Right hindlimb (tissue), 1 donor: ENCODE data around the gene SPC25.
"Not testable (repeated sequence)": the region's sequence is repeated elsewhere in the genome, so short reads cannot be mapped to it uniquely, and the experiment has no call there.

Experiments
- DNase-seq: peaks from one replicate; pipeline ENCODE4 v3.0.0-alpha.2; 2018

Gene SPC25

DNA sequence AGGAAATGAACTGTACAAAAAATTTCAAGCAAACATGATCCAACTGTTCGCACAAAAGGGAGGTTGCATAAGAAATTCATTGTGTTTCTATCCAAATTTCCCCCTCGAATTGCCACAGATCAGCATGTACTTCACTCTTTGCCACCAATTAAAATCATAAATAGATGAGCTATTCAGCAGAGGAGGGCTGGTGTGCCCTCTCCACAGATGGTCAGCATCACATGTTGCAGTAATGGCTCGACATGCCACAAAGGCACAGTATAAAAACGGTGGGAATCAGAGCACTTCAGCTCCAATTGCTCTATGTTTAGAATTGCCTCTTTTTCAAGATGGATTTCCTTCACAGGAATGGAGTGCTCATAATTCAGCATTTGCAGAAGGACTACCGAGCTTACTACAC is 10.8 kb upstream of the SPC25 start, which contains the start of gene G6PC2:
G6PC2 (plus strand) TSS at position 289 of the 400 bp plus-strand sequence; CDS start at position 330, 41 bp downstream.
- DNase-seq, result no peak

- no peak for DNase-seq
These were observed 7.2 kb upstream of the SPC25 start for GRCh38 chr2:168897449-168897848.

- DNase-seq, result no peak
These were observed 6.6 kb upstream of the SPC25 start for GRCh38 chr2:168896783-168897182.

- no peak for DNase-seq
These were observed 5.5 kb upstream of the SPC25 start for GRCh38 chr2:168895771-168896170.

DNA sequence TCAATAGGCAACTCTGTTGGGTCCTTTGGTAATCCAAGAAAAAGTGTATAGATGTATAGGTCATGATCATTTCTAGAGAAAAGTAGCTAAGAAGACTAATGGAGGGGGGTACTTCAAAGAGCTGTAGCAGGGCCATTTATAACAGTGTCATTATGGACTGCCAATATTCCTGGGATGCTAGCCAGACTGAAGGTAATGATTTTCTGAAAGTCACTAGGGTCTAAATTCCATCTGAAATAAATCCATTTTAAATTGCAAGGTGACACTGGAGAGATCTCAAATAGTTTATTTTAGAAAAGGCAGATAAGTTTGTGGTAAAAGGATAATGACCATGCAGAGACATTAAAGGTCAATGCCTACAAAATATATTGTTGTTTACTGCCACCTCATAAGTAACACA is 4.5 kb upstream of the SPC25 start:
- no peak for DNase-seq

DNA sequence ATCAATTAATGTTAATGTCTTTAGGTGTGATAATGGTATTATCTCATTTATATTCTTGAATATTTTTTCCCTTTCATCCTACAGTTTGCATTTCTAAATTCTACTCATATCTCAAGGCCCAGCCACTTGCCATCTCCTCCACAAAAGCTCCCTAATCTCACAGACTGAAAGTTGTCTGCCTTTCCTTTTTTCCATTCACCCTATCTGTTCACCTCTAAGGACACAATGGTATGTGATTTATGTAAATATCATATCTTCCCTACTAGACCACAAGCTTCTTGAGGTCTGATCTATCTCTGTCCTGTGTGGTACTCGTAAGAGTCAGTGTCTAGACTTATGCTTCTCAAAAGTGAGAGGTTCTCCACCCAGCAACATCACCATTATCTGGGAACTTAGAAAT is 3.9 kb upstream of the SPC25 start:
- no peak for DNase-seq

DNA sequence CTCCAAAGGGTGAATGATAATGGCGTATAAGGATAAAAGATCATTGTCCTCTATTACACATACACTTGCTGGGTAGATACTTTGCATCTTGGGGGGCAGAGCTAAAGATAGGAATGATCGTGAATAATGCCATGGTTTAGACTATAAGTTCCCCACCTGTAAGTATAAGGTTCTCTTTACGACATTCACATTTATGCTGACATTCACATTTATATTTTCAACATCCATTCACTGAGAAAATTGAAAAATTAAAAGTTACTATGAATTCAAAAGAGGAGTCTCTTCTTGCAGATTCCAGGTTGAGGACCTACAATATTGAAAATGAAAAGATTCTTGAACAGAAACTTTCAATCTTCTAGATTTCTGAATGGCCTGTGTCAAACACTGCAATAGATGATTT is 2.1 kb upstream of the SPC25 start:
- no peak for DNase-seq

GRCh38 chr2:168889635-168890005 is 610 bp downstream of the SPC25 start:
- DNase-seq, result no peak

DNA sequence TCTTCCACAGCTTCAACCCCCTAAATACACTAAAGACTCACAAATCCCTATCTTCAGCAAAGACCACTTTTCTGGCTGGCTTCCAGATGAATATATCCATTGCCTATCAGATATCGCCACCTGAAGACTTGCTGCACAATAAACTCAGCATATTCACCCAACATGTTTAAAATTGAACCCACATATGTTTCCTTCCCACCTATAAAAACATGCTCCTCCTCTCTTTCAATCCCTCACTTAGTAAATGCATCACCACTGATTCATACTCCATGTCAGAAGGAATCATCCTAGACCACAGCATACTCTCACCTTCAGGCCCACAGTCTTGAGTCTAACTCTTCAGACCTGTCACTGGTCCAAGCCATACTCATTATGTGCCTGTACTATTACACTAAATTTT is 5.3 kb downstream of the SPC25 start:
- DNase-seq, result no peak

- not testable (repeated sequence) for DNase-seq
These were observed 8.1 kb downstream of the SPC25 start for GRCh38 chr2:168882163-168882562.

DNA sequence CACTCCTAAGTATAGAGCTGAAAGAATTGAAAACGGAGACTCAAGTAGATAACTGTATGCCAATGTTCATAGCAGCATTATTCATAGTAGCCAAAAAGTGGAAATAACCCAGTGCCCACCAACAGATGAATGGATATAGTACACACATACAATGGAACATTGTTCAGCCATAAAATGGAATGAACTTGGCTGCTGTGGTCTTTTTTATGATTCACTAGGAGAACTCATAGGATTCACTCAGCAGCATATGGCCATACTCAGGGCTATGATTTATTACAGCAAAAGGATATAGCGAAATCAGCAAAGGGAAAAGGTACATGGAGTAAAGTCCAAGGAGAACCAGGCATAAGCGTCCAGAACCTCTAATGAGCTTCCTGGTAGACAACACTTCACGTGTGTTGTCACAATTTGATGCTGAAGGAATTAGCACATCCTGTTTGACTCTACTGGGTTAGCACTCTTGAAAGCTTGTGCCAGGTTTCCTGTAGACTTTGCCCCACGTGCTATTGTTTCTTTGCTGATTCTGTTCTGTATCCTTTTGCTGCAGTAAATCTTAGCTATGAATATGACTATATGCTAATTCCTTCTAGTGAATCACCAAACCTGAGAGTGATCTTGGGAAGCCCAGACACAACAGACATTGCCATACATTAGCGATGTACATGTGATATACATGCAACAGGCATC is 15.7 kb downstream of the SPC25 start:
- DNase-seq, result no peak

DNA sequence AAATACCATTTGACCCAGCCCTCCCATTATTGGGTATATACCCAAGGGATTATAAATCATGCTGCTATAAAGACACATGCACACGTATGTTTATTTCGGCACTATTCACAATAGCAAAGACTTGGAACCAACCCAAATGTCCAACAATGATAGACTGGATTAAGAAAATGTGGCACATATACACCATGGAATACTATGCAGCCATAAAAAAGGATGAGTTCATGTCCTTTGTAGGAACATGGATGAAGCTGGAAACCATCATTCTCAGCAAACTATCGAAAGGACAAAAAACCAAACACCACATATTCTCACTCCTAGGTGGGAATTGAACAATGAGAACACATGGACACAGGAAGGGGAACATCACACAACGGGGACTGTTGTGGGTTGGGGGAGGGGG is 19.4 kb downstream of the SPC25 start:
- DNase-seq, result not testable (repeated sequence)

DNA sequence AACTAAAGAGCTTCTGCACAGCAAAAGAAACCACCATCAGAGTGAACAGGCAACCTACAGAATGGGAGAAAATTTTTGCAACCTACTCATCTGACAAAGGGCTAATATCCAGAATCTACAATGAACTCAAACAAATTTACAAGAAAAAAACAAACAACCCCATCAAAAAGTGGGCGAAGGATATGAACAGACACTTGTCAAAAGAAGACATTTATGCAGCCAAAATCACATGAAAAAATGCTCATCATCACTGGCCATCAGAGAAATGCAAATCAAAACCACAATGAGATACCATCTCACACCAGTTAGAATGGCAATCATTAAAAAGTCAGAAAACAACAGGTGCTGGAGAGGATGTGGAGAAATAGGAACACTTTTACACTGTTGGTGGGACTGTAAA is 19.9 kb downstream of the SPC25 start:
- DNase-seq, result not testable (repeated sequence)

DNA sequence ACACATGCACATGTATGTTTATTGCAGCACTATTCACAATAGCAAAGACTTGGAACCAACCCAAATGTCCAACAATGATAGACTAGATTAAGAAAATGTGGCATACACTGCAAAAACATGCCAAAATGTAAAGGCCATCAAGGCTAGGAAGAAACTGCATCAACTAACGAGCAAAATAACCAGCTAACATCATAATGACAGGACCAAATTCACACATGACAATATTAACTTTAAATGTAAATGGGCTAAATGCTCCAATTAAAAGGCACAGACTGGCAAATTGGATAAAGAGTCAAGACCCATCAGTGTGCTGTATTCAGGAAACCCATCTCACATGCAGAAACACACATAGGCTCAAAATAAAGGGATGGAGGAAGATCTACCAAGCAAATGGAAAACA is 23.1 kb downstream of the SPC25 start:
- not testable (repeated sequence) for DNase-seq

DNA sequence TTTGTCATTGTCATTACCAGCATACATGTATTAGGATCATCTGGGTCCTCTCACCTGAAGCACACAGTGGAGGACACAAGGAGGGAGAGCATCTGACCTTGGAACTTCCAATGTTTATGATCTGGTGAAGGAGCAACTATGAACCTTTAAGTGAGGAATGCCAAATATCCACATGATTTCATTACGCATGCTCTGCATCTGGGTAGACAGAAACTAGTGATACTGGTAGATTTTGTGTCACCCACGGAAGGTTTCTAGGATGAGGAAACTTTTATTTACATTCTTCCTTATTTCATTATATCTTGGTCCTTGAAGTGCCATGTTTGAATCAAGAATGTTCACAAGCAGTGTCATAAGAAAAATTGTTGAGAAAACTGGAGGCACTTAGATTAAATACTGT is 32.1 kb downstream of the SPC25 start:
- no peak for DNase-seq

GRCh38 chr2:168855601-168856000 is 34.6 kb downstream of the SPC25 start:
- no peak for DNase-seq

DNA sequence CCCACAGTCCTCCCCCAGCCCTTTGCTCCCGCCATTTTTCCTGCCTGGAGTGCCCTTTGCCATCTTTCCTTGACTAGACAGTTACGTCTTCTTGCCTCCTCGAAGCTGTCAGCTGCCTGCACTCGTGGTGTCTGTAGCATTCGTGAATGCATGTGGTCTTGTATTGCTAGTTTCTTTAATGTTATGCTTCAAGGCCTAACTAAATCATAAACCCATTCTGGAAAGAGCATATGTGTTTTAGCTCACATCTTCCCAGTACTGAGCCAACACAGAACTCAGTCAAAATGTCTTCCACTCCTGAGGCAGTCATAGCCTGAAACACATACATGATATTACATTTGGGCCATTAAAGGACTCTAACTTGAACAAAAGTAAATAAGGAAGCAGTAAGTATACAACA is 35.6 kb downstream of the SPC25 start:
- no peak for DNase-seq

DNA sequence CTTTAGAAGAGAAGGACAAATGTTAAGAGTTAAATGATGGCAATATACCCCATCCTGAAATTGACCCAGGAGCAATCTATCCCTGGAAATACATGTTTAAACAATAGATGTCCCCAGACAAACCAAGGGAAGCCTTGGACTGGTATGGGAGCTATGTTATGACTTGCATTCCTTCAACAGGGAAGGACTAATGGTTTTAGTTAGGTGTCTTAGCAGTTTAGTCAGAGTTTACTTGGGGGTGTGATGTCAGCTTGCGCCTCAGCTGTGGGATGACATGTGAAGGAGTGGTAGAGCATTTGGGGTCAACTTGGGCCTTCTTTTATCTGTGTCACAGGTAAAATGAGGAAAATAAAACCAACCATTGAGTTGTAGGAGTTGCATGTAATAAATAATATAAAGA is 36.8 kb downstream of the SPC25 start:
- DNase-seq, result no peak

- no peak for DNase-seq
These were observed 37.7 kb downstream of the SPC25 start for GRCh38 chr2:168852481-168852880.

DNA sequence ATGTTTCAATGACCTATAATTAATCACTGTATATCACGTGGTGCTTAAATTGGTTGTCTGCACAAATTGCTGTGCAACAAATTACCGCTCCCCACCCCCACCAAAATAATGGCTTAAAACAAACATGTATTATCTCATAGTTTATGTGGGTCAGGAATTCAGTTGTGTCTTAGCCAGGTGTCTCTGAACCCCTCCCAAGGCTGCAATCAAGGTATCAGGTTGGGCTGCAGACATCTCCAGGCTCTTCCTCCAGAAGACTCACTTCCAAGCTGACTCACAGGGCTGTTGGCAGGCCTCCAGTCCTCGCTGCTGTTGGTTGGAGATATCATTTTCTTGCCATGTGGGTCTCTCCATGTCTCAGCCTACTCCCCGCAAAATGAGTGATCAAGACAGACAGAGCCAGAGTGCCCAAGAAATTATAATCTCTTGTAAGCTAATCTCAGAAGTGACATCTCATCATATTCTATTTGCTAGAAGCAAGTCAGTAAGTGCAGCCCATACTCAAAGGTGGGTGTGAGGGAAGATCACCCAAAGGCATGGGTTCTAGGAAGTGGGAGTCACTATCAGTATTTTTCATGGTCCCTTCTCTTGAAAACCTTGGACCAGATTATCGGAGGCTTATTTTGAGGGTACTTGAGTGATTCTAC is 38.4 kb downstream of the SPC25 start:
- no peak for DNase-seq

- no peak for DNase-seq
These were observed 39.4 kb downstream of the SPC25 start for GRCh38 chr2:168850846-168851245.

DNA sequence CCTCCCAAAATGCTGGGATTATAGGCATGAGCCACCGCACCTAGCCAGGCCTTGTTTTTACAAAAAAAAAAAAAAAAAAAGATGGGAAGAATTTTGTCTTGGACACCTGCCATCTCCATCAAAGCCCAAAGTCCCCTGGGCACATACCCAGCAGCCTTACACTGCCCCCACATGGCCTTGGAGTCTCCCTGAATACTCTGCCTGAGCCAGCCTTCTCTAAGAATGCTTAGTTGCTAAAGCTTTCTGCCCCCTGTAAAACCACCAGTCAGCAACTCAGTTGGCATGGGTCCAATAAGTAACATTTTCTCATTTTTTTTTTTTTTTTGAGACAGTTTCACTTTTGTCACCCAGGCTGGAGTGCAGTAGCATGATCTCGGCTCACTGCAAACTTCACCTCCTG is 40.6 kb downstream of the SPC25 start:
- DNase-seq, result peak; percentile 33

DNA sequence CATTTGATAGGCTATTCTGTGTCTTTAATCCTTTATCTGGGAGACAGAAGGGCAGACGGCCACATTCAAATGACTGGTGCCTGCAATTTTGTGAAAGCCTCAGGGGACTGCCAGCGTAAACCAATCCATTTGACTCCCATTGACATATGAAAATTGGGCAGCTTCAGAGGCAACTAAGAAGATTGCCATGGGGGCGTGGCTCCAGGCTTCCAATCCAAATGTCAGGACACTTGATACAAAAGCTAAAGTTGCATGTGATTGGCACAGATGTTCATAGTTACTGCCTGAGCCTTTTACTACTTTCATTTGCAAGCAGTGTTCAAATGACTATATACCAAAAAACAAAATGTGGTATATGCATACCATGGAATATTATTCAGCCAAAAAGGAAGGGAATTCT is 42.0 kb downstream of the SPC25 start:
- DNase-seq, result no peak

- no peak for DNase-seq
These were observed 47.0 kb downstream of the SPC25 start for GRCh38 chr2:168843253-168843652.

- DNase-seq, result no peak
These were observed 48.8 kb downstream of the SPC25 start for GRCh38 chr2:168841445-168841844.
